AG04450 (cell line): ENCODE data around the gene RAB38. TPM values are rescaled to one million over a fixed set of nuclear protein-coding genes. Genes with fewer than 3 reads are reported as not detected.
A peak's percentile ranks its signal among the peaks of the same experiment; 100 is the strongest.

Source experiments
- CTCF ChIA-PET: fragments of 300-600, 350-600 bp; formaldehyde crosslinking; extraction: SDS; loops from one replicate; lab custom pipeline; 2022; ENCODE audit warnings: antibody characterized with exemption, inconsistent platforms; lab: Charles Lee
- POLR2A ChIA-PET: fragments of 350-600 bp; formaldehyde crosslinking; extraction: SDS; loops from one replicate; lab custom pipeline; 2021; ENCODE audit warnings: antibody characterized with exemption, inconsistent platforms; lab: Yijun Ruan, JAX
- DNase-seq: peaks from one replicate; pipeline ENCODE4 v3.0.0-alpha.2; 2011; ENCODE audit warnings: low read depth, low spot score
- H3K27ac ChIP-seq: one replicate; pipeline ENCODE4 v1.5.1; 2012; ENCODE audit warnings: low read depth, low read length, control low read depth
- H3K27me3 ChIP-seq: one replicate; pipeline ENCODE4 v1.6.0; 2012; ENCODE audit warnings: low read length; ENCODE audit not compliant: control insufficient read depth, insufficient read depth
- H3K4me3 ChIP-seq: 2 replicates; pipeline ENCODE4 v1.5.1; 2011; ENCODE audit warnings: mild to moderate bottlenecking, low read depth, low read length, control low read depth
- H3K9me3 ChIP-seq: 2 replicates; pipeline ENCODE4 v1.5.1; 2012; ENCODE audit warnings: low read length; ENCODE audit not compliant: control insufficient read depth, insufficient read depth
- polyA plus RNA-seq: library from polyadenylated mRNA; depleted of rRNA; stranded (reverse); fragments of >200 nt; gene quantifications from 2 replicates; pipeline ENCODE4 v1.2.3, GENCODE V29; 2011
- TF ChIP-seq, protein P1 (sequence below): IDR thresholded peaks from 2 replicates; pipeline ENCODE4 v1.5.1; 2011; ENCODE audit warnings: low read depth, low read length, control low read depth, inconsistent platforms

RAB38 gene
- polyA plus RNA-seq, 1 experiment, result 7.2 TPM

- TF ChIP-seq, protein P1, sequence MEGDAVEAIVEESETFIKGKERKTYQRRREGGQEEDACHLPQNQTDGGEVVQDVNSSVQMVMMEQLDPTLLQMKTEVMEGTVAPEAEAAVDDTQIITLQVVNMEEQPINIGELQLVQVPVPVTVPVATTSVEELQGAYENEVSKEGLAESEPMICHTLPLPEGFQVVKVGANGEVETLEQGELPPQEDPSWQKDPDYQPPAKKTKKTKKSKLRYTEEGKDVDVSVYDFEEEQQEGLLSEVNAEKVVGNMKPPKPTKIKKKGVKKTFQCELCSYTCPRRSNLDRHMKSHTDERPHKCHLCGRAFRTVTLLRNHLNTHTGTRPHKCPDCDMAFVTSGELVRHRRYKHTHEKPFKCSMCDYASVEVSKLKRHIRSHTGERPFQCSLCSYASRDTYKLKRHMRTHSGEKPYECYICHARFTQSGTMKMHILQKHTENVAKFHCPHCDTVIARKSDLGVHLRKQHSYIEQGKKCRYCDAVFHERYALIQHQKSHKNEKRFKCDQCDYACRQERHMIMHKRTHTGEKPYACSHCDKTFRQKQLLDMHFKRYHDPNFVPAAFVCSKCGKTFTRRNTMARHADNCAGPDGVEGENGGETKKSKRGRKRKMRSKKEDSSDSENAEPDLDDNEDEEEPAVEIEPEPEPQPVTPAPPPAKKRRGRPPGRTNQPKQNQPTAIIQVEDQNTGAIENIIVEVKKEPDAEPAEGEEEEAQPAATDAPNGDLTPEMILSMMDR, result no peak
- ChIA-PET POLR2A (no interaction called here), CTCF (interaction anchor here (0.8 to 1.7 kb wide), 3 partner anchors 91 to 438 kb away, joined by 3 to 8 read pairs (median 4); no protein-coding TSS in a partner anchor)
- Histone ChIP-seq H3K27me3 (no peaks in the 10 kb centered on the region), H3K4me3 (no peak overlapping the region), H3K27ac (no peak overlapping the region), H3K9me3 (no peaks in the 10 kb centered on the region)
- no peak for DNase-seq
These were observed 68.6 kb downstream of the RAB38 start for GRCh38 chr11:88106666-88107065.

GRCh38 chr11:88105951-88106350 is 69.3 kb downstream of the RAB38 start:
- no peak overlapping the region for H3K27ac ChIP-seq
- ChIA-PET CTCF (interaction anchor here (0.6 to 1.7 kb wide), 4 partner anchors 24 to 438 kb away, joined by 3 to 8 read pairs (median 3); no protein-coding TSS in a partner anchor), POLR2A (no interaction called here)
- no peak overlapping the region for H3K4me3 ChIP-seq
- no peaks in the 10 kb centered on the region for H3K27me3 ChIP-seq
- H3K9me3 ChIP-seq, result no peaks in the 10 kb centered on the region
- TF ChIP-seq, protein P1, result no peak
- DNase-seq, result no peak

DNA sequence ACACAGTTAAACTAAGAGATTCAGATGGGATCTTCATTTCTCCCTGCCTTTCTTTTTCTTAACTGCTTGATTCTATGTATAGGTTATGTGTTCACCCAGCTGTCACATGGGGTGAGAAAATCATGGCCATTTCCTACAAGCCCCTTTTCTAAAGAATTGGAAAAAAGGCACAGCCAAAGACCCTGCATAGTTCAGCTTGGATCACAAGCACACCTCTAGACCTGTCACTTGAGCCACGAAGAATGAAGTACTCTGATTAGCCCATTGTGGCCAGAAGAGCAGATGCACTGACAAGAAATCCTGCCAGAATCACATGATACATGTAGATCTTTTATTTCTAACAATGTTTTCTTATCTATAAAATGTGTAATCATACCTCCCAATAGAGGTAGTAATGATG is 69.7 kb downstream of the RAB38 start:
- TF ChIP-seq, protein P1, result no peak
- Histone ChIP-seq H3K9me3 (no peaks in the 10 kb centered on the region), H3K27ac (no peak overlapping the region), H3K27me3 (no peaks in the 10 kb centered on the region), H3K4me3 (no peak overlapping the region)
- POLR2A ChIA-PET, result no interaction called here
- CTCF ChIA-PET, result interaction anchor here (0.6 to 1.3 kb wide), 2 partner anchors 23 to 54 kb away, joined by 3 read pairs; no protein-coding TSS in a partner anchor
- DNase-seq, result no peak

DNA sequence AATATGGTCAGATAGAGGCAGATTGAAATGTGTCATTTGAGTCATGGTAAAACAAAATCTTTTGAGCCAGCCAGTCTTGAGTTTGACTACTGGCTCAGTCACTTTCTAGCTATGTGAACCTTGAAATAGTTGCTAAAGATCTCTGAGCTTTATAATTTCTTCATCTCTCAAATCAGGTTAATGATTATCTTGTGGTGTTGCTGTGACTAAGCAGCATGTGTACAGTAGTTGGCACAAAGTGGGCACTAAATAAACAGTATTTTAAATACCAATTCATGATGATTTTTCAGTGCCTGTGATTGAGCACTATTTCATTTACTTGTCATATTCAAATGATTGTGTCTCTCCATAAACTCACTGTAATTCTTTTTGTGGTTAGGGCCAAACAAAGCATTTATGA is 70.8 kb downstream of the RAB38 start:
- CTCF ChIA-PET, result interaction anchor here (1.5 kb wide), 1 partner anchor 28 kb away, joined by 4 read pairs; no protein-coding TSS in a partner anchor
- TF ChIP-seq, protein P1, result no peak
- Histone ChIP-seq H3K27me3 (no peaks in the 10 kb centered on the region), H3K27ac (no peak overlapping the region), H3K4me3 (no peak overlapping the region), H3K9me3 (no peaks in the 10 kb centered on the region)
- POLR2A ChIA-PET, result no interaction called here
- no peak for DNase-seq

DNA sequence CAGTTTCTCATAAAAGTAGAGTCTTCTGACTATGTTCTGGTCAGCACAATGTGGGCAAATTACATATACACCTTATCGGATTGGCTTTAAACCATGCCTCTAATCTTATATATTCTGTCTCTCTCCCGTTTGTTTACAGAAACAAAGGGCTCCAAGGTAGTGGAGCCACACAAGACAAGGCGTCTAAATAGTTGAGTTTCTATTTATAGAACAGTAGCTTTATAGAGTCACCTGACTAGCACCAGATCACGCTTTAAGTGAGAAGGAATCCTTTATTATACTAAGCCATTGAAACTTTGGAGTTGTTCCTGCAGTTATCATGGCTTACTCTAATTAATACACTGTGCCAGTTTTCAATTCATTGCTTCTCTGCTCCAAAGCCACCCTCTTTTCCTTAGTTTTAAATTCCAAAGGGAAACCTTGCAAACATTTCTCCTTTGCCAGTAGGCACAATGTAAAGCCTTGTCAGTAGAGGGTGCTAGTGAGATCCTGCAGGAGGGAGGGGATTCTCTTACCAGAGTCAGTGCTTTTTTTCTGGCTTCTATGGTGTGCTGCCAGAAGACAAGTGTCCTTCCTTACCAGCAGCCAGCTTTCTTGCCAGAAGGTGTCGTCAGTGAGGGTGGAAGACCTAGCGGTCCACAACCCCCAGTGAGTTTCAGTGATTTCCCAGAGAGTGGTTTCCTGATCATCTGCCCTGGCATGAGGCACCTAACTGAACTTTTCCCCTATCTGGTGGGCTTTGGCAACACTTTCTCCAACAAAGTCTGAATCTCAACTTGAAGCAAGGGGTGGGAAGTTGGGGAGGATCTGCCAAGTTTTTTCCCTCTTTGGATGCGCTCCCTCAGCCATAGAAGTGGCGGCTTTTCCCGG is 71.7 kb downstream of the RAB38 start:
- CTCF ChIA-PET, result interaction anchor here (1.5 kb wide), 1 partner anchor 29 kb away, joined by 4 read pairs; no protein-coding TSS in a partner anchor
- POLR2A ChIA-PET, result no interaction called here
- no peaks in the 10 kb centered on the region for H3K27me3 ChIP-seq
- DNase-seq, result peak; percentile 1
- no peaks in the 10 kb centered on the region for H3K9me3 ChIP-seq
- no peak overlapping the region for H3K27ac ChIP-seq
- H3K4me3 ChIP-seq, result no peak overlapping the region
- TF ChIP-seq, protein P1, result peak; percentile 75
